Stimulated activated naive CD8-positive, alpha-beta T cell treated with anti-CD3 and anti-CD28 coated beads, Interleukin-15, amount 100 ng/mL, for 72 hours (primary cell): ENCODE measurements around the gene OR2T35.

Source experiments
- ATAC-seq: fragments of 150-1000 bp; cut with Tn5 transposase; 2 replicates; pipeline ENCODE4 v1.10.0; 2021; ENCODE audit warnings: mild to moderate bottlenecking, moderate library complexity
- DNase-seq, 2 donors: peaks; one replicate each; pipeline ENCODE4 v3.0.0; 2021 to 2022
- H3K27ac Mint-ChIP-seq, 2 donors: one replicate each; pipeline ENCODE4 v1.8.0; 2022; ENCODE audit warnings: mild to moderate bottlenecking in 2 of 2, mixed read lengths in 2 of 2, moderate library complexity in 2 of 2
- H3K27me3 Mint-ChIP-seq: one replicate; pipeline ENCODE4 v1.8.0; 2022; ENCODE audit warnings: mixed read lengths
- H3K4me1 Mint-ChIP-seq: one replicate; pipeline ENCODE4 v1.8.0; 2022; ENCODE audit warnings: mild to moderate bottlenecking, mixed read lengths
- H3K4me3 Mint-ChIP-seq, 2 donors: one replicate each; pipeline ENCODE4 v1.8.0; 2022; ENCODE audit warnings: mild to moderate bottlenecking in 2 of 2, mixed read lengths in 2 of 2, moderate library complexity in 1 of 2
- H3K9me3 Mint-ChIP-seq, 2 donors: one replicate each; pipeline ENCODE4 v1.8.0; 2022; ENCODE audit warnings: mixed read lengths in 2 of 2

OR2T35 gene

GRCh38 chr1:248596615-248597014, 48.5 kb downstream of the OR2T35 start:
- DNase-seq: no peak
- ATAC-seq: peak; percentile 73
- Mint-ChIP-seq H3K27ac (no peak overlapping the region), H3K27me3 (no peaks in the 10 kb centered on the region), H3K4me1 (peaks cover 9% of the 10 kb centered on the region), H3K4me3 (no peak overlapping the region), H3K9me3 (no peaks in the 10 kb centered on the region)

- no peak overlapping the region for H3K4me3 Mint-ChIP-seq
- H3K4me1 Mint-ChIP-seq: peaks cover 9% of the 10 kb centered on the region
- no peak overlapping the region for H3K27ac Mint-ChIP-seq
Measured at GRCh38 chr1:248593226-248593625, 51.9 kb downstream of the OR2T35 start.

GRCh38 chr1:248592655-248593054, 52.4 kb downstream of the OR2T35 start:
- DNase-seq: no peak
- H3K4me1 Mint-ChIP-seq: peaks cover 9% of the 10 kb centered on the region
- no peak for ATAC-seq

More at GRCh38 chr1:248593226-248593625, 51.9 kb downstream of the OR2T35 start:
- DNase-seq (no peak), ATAC-seq (no peak)
- Mint-ChIP-seq H3K9me3 (peaks cover 0 to 4% of the 10 kb centered on the region in 2 donors), H3K27me3 (no peaks in the 10 kb centered on the region)

GRCh38 chr1:248590055-248590454, 55.0 kb downstream of the OR2T35 start:
- H3K9me3 Mint-ChIP-seq: peaks cover 4 to 6% of the 10 kb centered on the region in 2 donors
- DNase-seq: no peak

More at GRCh38 chr1:248592655-248593054, 52.4 kb downstream of the OR2T35 start:
- Mint-ChIP-seq H3K27me3 (no peaks in the 10 kb centered on the region), H3K9me3 (peaks cover 0 to 4% of the 10 kb centered on the region in 2 donors), H3K4me3 (no peak overlapping the region), H3K27ac (no peak overlapping the region)

GRCh38 chr1:248589334-248589733, 55.7 kb downstream of the OR2T35 start:
- Mint-ChIP-seq H3K27ac (no peak overlapping the region), H3K4me1 (peaks cover 10% of the 10 kb centered on the region), H3K4me3 (no peak overlapping the region), H3K27me3 (no peaks in the 10 kb centered on the region), H3K9me3 (peaks cover 4 to 6% of the 10 kb centered on the region in 2 donors)
- DNase-seq: no peak
- no peak for ATAC-seq

More at GRCh38 chr1:248590055-248590454, 55.0 kb downstream of the OR2T35 start:
- peaks cover 5% of the 10 kb centered on the region for H3K4me1 Mint-ChIP-seq
- no peak overlapping the region for H3K27ac Mint-ChIP-seq
- no peak overlapping the region for H3K4me3 Mint-ChIP-seq
- no peak for ATAC-seq
- H3K27me3 Mint-ChIP-seq: no peaks in the 10 kb centered on the region
